Trophoblast cell (in vitro differentiated cells and primary cell): ENCODE data around the gene RAD51C. TPM values are rescaled to one million over a fixed set of nuclear protein-coding genes. Genes with fewer than 3 reads are reported as not detected.
"Not testable (repeated sequence)": the region's sequence is repeated elsewhere in the genome, so short reads cannot be mapped to it uniquely, and the experiment has no call there.

Source experiments
- DNase-seq, 2 donors: peaks; one replicate each; pipeline ENCODE4 v3.0.0-alpha.2; 2016
- H2AFZ ChIP-seq: 2 replicates; pipeline ENCODE4 v1.6.1; 2013; ENCODE audit warnings: low read length, moderate library complexity, mild to moderate bottlenecking; ENCODE audit not compliant: insufficient read depth, poor library complexity
- H2AK5ac ChIP-seq: 2 replicates; pipeline ENCODE4 v1.6.1; 2013; ENCODE audit warnings: mild to moderate bottlenecking, low read length
- H2BK120ac ChIP-seq: 2 replicates; pipeline ENCODE4 v1.6.1; 2013; ENCODE audit warnings: low read length, mild to moderate bottlenecking, moderate library complexity; ENCODE audit not compliant: insufficient read depth, poor library complexity
- H2BK12ac ChIP-seq: 2 replicates; pipeline ENCODE4 v1.6.1; 2013; ENCODE audit warnings: mild to moderate bottlenecking, low read length, moderate library complexity
- H2BK5ac ChIP-seq: 2 replicates; pipeline ENCODE4 v1.6.1; 2013; ENCODE audit warnings: low read length, low read depth, moderate library complexity, mild to moderate bottlenecking; ENCODE audit not compliant: poor library complexity
- H3K14ac ChIP-seq: 2 replicates; pipeline ENCODE4 v1.6.1; 2013; ENCODE audit warnings: mild to moderate bottlenecking, low read length
- H3K18ac ChIP-seq: 2 replicates; pipeline ENCODE4 v1.6.1; 2013; ENCODE audit warnings: mild to moderate bottlenecking, low read length
- H3K23ac ChIP-seq: 2 replicates; pipeline ENCODE4 v1.6.1; 2013; ENCODE audit warnings: low read length
- H3K27ac ChIP-seq: 2 replicates; pipeline ENCODE4 v1.5.1; 2013; ENCODE audit warnings: low read depth, mild to moderate bottlenecking, inconsistent platforms, low read length, moderate library complexity
- H3K27me3 ChIP-seq: 2 replicates; pipeline ENCODE4 v1.6.1; 2013; ENCODE audit warnings: inconsistent platforms, mild to moderate bottlenecking, low read length, moderate library complexity; ENCODE audit not compliant: insufficient read depth
- H3K36me3 ChIP-seq, 2 experiments: 1 replicate in 1 of 2; 2 replicates in 1 of 2; pipeline ENCODE4 v1.6.1; 2013; ENCODE audit warnings: low read length in 2 of 2, mild to moderate bottlenecking in 2 of 2, moderate library complexity in 1 of 2; ENCODE audit not compliant: insufficient read depth in 2 of 2, control insufficient read depth in 1 of 2
- H3K4ac ChIP-seq: 2 replicates; pipeline ENCODE4 v1.6.1; 2013; ENCODE audit warnings: low read depth, mild to moderate bottlenecking, low read length, moderate library complexity
- H3K4me1 ChIP-seq, 2 experiments: 1 replicate in 1 of 2; 2 replicates in 1 of 2; pipeline ENCODE4 v1.6.1; 2013; ENCODE audit warnings: low read length in 2 of 2, mild to moderate bottlenecking in 2 of 2, moderate library complexity in 1 of 2; ENCODE audit not compliant: insufficient read depth in 2 of 2, control insufficient read depth in 1 of 2
- H3K4me2 ChIP-seq: 2 replicates; pipeline ENCODE4 v1.6.1; 2013; ENCODE audit warnings: inconsistent platforms, mild to moderate bottlenecking, low read length, moderate library complexity
- H3K4me3 ChIP-seq: 2 replicates; pipeline ENCODE4 v1.5.1; 2013; ENCODE audit warnings: mild to moderate bottlenecking, low read depth, low read length, inconsistent platforms
- H3K79me1 ChIP-seq: one replicate; pipeline ENCODE4 v1.6.1; 2013; ENCODE audit warnings: low read length
- H3K79me2 ChIP-seq: 2 replicates; pipeline ENCODE4 v1.6.1; 2013; ENCODE audit warnings: low read length, mild to moderate bottlenecking; ENCODE audit not compliant: control insufficient read depth, insufficient read depth, poor library complexity
- H3K9ac ChIP-seq: 2 replicates; pipeline ENCODE4 v1.6.1; 2013; ENCODE audit warnings: mild to moderate bottlenecking, low read length
- H3K9me3 ChIP-seq: 2 replicates; pipeline ENCODE4 v1.6.1; 2013; ENCODE audit warnings: low read depth, mild to moderate bottlenecking, control low read depth, inconsistent platforms, low read length; ENCODE audit not compliant: insufficient read depth
- H4K12ac ChIP-seq: 2 replicates; pipeline ENCODE4 v1.6.1; 2013; ENCODE audit warnings: low read depth, mild to moderate bottlenecking, low read length, moderate library complexity
- H4K8ac ChIP-seq: 2 replicates; pipeline ENCODE4 v1.6.1; 2013; ENCODE audit warnings: low read depth, mild to moderate bottlenecking, low read length, moderate library complexity
- H4K91ac ChIP-seq: one replicate; pipeline ENCODE4 v1.6.1; 2013; ENCODE audit warnings: low read depth, mild to moderate bottlenecking, low read length, moderate library complexity
- WGBS: extraction: QIAGEN DNeasy Blood & Tissue Kit; methylation state at CpG from one replicate; pipeline ENCODE4 v1.1.7; 2013; ENCODE audit warnings: missing lambda C conversion rate; ENCODE audit not compliant: insufficient read length, insufficient coverage; ENCODE audit errors: extremely low coverage; 5-methylcytosine and 5-hydroxymethylcytosine counted together
- polyA plus RNA-seq: library from polyadenylated mRNA; stranded (reverse); fragments of 200-250 nt; gene quantifications from 2 replicates; pipeline ENCODE4 v1.2.3, GENCODE V29; 2013

Gene RAD51C
- 19.0 and 22.8 TPM in 2 replicates for polyA plus RNA-seq

DNA sequence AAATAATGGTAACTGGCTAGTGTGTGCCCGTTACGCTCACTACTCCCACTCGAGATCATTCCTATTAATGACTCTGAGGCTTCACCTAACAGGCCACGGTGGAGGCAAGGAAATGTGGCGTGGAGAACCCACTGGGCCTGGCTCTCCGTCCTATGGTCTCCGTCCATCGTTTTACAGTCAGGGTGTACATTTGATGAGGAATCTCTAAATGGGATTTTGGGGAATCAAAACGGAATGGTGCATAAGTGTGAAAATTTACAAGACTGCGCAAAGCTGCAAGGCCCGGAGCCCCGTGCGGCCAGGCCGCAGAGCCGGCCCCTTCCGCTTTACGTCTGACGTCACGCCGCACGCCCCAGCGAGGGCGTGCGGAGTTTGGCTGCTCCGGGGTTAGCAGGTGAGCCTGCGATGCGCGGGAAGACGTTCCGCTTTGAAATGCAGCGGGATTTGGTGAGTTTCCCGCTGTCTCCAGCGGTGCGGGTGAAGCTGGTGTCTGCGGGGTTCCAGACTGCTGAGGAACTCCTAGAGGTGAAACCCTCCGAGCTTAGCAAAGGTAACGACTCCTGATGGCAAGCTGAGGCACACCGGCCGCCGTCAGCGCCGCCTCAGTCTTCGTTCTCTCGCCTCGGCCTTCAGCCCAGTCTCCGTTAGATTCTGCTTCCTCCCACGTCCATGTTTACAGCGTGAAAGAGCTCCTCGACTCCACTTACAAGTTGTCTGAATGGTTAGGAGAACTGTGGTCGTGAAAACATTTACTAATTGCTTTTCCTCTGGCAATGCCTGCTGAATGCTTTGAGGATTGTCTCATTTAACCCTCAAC lies at the start of gene RAD51C:
Gene RAD51C (plus strand): TSS at position 364 of the 817 bp plus-strand sequence. CDS start 42 bp downstream, at position 406.
- Histone ChIP-seq H3K4ac (no peak within 1 kb of the TSS), H4K12ac (peak within 1 kb of the TSS; percentile 71), H3K4me1 (peaks cover 0 to 3% of the 10 kb centered on the region in 2 experiments), H3K9me3 (no peaks in the 10 kb centered on the region), H2BK120ac (no peak within 1 kb of the TSS), H3K79me2 (no peaks in the 10 kb centered on the region), H3K9ac (peak within 1 kb of the TSS; percentile 20), H2AK5ac (no peak within 1 kb of the TSS), H2BK12ac (no peak within 1 kb of the TSS), H3K27ac (no peak within 1 kb of the TSS), H2BK5ac (no peak within 1 kb of the TSS), H3K79me1 (peaks cover 4% of the 10 kb centered on the region), H3K4me3 (peak within 1 kb of the TSS; percentile 74), H4K8ac (peak within 1 kb of the TSS; percentile 86), H3K14ac (no peak within 1 kb of the TSS), H3K4me2 (peak within 1 kb of the TSS; percentile 57), H3K23ac (no peak within 1 kb of the TSS), H2AFZ (peak within 1 kb of the TSS; percentile 52), H4K91ac (peak within 1 kb of the TSS; percentile 53), H3K18ac (peak within 1 kb of the TSS; percentile 56), H3K27me3 (no peaks in the 10 kb centered on the region), H3K36me3 (no peaks in the 10 kb centered on the region)
- no CpG with 5 or more reads among the region's 50 CpGs for WGBS
- peak; percentile 82 to 83 for DNase-seq

DNA sequence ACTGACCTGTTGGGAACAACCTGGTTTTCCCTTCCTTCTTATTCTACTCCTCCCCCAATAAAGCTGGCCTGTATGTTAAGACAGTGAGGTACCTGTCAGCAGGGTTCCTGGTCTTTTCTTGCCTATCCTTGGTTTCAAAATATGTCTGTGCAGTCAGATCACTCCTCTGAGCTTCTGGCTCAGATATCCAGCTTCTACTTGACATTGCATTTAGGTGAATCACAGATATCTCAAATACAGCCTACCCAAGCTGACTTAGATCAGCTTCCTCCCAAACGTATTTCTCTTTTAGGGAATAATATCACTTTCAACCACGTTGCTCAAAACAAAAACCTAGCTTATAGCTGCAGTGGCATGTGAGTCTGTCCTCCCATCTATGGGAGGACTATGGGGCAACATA lies 49.3 kb upstream of the RAD51C start:
- DNase-seq: no peak
- no peak overlapping the region for H3K27ac ChIP-seq
- no peak overlapping the region for H3K4ac ChIP-seq
- WGBS: no CpG with 5 or more reads among the region's 2 CpGs
- H2BK120ac ChIP-seq: no peak overlapping the region
- no peak overlapping the region for H3K4me2 ChIP-seq
- no peak overlapping the region for H4K91ac ChIP-seq
- H3K18ac ChIP-seq: no peak overlapping the region
- H3K79me2 ChIP-seq: no peaks in the 10 kb centered on the region
- no peak overlapping the region for H3K9ac ChIP-seq
- H4K12ac ChIP-seq: no peak overlapping the region
- no peak overlapping the region for H2AFZ ChIP-seq
- H3K79me1 ChIP-seq: no peaks in the 10 kb centered on the region
- no peak overlapping the region for H2AK5ac ChIP-seq
- H3K23ac ChIP-seq: no peak overlapping the region
- no peaks in the 10 kb centered on the region for H3K9me3 ChIP-seq
- H3K4me3 ChIP-seq: no peak overlapping the region
- no peak overlapping the region for H2BK5ac ChIP-seq
- H3K27me3 ChIP-seq: no peaks in the 10 kb centered on the region
- H3K36me3 ChIP-seq: no peaks in the 10 kb centered on the region
- no peak overlapping the region for H3K14ac ChIP-seq
- no peak overlapping the region for H2BK12ac ChIP-seq
- no peaks in the 10 kb centered on the region for H3K4me1 ChIP-seq
- no peak overlapping the region for H4K8ac ChIP-seq

DNA sequence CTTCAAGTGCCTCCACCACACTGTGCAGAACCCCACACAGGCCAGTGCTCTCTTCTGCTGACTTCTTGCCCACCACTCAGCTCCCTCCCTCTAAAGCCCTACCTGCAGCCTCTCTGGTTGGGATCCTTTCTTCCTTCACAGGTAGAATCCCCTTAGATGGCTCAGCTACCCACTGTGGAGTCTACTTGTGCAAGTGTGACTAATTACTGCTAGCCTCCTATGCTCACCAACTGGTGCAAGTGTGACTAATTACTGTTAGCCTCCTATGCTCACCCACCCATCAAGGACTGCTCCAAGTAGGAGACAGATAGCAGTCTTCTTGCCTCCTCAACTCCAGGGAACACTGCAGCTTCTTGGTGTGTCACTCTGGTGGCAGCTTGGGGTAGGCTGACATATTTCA lies 44.2 kb upstream of the RAD51C start:
- no peaks in the 10 kb centered on the region for H3K79me2 ChIP-seq
- no peak overlapping the region for H2BK12ac ChIP-seq

DNA sequence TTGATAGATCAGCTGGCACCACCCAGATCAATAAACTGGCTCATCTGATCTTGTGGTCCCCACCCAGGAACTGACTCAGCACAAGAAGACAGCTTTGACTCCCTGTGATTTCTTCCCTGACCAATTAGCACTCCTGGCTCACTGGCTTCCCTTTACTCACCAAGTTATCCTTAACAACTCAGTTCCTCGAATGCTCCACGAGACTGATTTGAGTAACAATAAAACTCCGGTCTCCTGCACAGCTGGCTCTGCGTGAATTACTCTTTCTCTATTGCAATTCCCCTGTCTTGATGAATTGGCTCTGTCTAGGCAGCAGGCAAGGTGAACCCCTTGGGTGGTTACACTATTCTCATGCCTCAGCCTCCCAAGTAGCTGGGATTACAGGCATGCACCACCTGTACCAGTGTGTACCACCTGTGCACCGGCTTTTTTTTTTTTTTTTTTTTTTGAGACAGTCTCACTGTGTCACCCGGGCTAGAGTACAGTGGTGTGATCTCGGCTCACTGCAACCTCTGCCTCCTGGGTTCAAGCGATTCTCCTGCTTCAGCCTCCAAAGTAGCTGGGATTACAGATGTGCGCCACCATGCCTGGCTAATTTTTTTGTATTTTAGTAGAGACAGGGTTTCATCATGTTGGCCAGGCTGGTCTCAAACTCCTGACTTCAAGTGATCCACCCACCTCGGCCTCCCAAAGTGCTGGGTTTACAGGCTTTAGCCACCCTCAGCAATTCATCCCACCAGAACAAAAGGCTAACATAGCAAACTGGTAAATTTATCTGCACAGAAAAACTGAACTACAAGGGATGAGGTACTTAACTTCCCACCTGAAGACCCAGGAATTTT lies 34.2 kb upstream of the RAD51C start:
- not testable (repeated sequence) for H3K14ac ChIP-seq, H3K27ac ChIP-seq, H3K27me3 ChIP-seq, H2BK5ac ChIP-seq, H3K18ac ChIP-seq, H4K8ac ChIP-seq, H3K4me1 ChIP-seq, H2BK12ac ChIP-seq, H3K4me3 ChIP-seq, H3K4ac ChIP-seq, H2AK5ac ChIP-seq, H2BK120ac ChIP-seq, H4K91ac ChIP-seq, H3K36me3 ChIP-seq, H3K9me3 ChIP-seq, H2AFZ ChIP-seq, H3K9ac ChIP-seq, H4K12ac ChIP-seq, H3K79me1 ChIP-seq, H3K79me2 ChIP-seq, H3K23ac ChIP-seq
- peak overlapping the region; percentile 50 for H3K4me2 ChIP-seq
- no CpG with 5 or more reads among the region's 10 CpGs for WGBS
- DNase-seq: peak; percentile 26 to 57

More for the DNA sequence above, 44.2 kb upstream of the RAD51C start:
- no peak overlapping the region for H3K4me2 ChIP-seq
- no peak overlapping the region for H2BK5ac ChIP-seq
- H4K91ac ChIP-seq: no peak overlapping the region
- H2BK120ac ChIP-seq: no peak overlapping the region
- H3K27me3 ChIP-seq: no peaks in the 10 kb centered on the region
- no peaks in the 10 kb centered on the region for H3K9me3 ChIP-seq
- H3K4me3 ChIP-seq: no peak overlapping the region
- H2AK5ac ChIP-seq: no peak overlapping the region
- H3K9ac ChIP-seq: no peak overlapping the region
- H3K4ac ChIP-seq: no peak overlapping the region
- H3K79me1 ChIP-seq: no peaks in the 10 kb centered on the region
- H3K23ac ChIP-seq: no peak overlapping the region
- no peak overlapping the region for H3K14ac ChIP-seq
- no peak for DNase-seq
- no peak overlapping the region for H3K18ac ChIP-seq
- no peak overlapping the region for H4K12ac ChIP-seq
- no peaks in the 10 kb centered on the region for H3K4me1 ChIP-seq
- H3K27ac ChIP-seq: no peak overlapping the region
- no peak overlapping the region for H4K8ac ChIP-seq
- H2AFZ ChIP-seq: no peak overlapping the region
- no peaks in the 10 kb centered on the region for H3K36me3 ChIP-seq
